SK-N-SH treated with all-trans-retinoic acid at 6 μM for 48 hours (cell line): ENCODE data around the gene MED29.
A peak's percentile ranks its signal among the peaks of the same experiment; 100 is the strongest.

Experiments used
- ATAC-seq: fragments of 200-7000 bp; cut with Tn5 transposase; 3 replicates; pipeline ENCODE4 v1.9.1; 2020; ENCODE audit warnings: mild to moderate bottlenecking, moderate library complexity
- ARNTL ChIP-seq: fragments of 450-650 bp; formaldehyde crosslinking; IDR thresholded peaks from 2 replicates; pipeline ENCODE4 v1.5.0; 2020; ENCODE audit warnings: low read depth, mild to moderate bottlenecking, moderate library complexity, borderline replicate concordance
- BACH2 ChIP-seq: fragments of 250-450 bp; sonication (Bioruptor Pico); IDR thresholded peaks from 2 replicates; pipeline ENCODE4 v1.9.0; 2021; ENCODE audit warnings: mild to moderate bottlenecking, borderline replicate concordance
- CSDC2 ChIP-seq: fragments of 250-450 bp; sonication (Bioruptor Pico); IDR thresholded peaks from 2 replicates; pipeline ENCODE4 v1.5.0; 2020; ENCODE audit warnings: mild to moderate bottlenecking, moderate library complexity
- ESRRG ChIP-seq: fragments of 250-450 bp; sonication (Bioruptor Pico); IDR thresholded peaks from 2 replicates; pipeline ENCODE4 v1.6.1; 2021; ENCODE audit warnings: mild to moderate bottlenecking
- GLIS3 ChIP-seq: fragments of 250-450 bp; sonication (Bioruptor Pico); IDR thresholded peaks from 2 replicates; pipeline ENCODE4 v1.5.0; 2020; ENCODE audit warnings: mild to moderate bottlenecking, moderate library complexity
- ISL1 ChIP-seq: fragments of 250-450 bp; sonication (Bioruptor Pico); IDR thresholded peaks from 2 replicates; pipeline ENCODE4 v2.1.2; 2022; ENCODE audit warnings: mild to moderate bottlenecking, moderate library complexity
- OSR1 ChIP-seq: fragments of 250-450 bp; sonication (Bioruptor Pico); IDR thresholded peaks from 2 replicates; pipeline ENCODE4 v1.8.0; 2022; ENCODE audit warnings: moderate library complexity, mild to moderate bottlenecking, inconsistent platforms
- PPARA ChIP-seq: fragments of 250-450 bp; sonication (Bioruptor Pico); IDR thresholded peaks from 2 replicates; pipeline ENCODE4 v1.5.0; 2020; ENCODE audit warnings: mild to moderate bottlenecking, borderline replicate concordance
- RARB ChIP-seq: fragments of 250-450 bp; sonication (Bioruptor Pico); IDR thresholded peaks from 2 replicates; pipeline ENCODE4 v1.8.0; 2021; ENCODE audit warnings: mild to moderate bottlenecking, moderate library complexity
- SNAI2 ChIP-seq: fragments of 250-450 bp; sonication (Bioruptor Pico); IDR thresholded peaks from 2 replicates; pipeline ENCODE4 v1.5.0; 2020; ENCODE audit warnings: mild to moderate bottlenecking, moderate library complexity
- TCF4 ChIP-seq: fragments of 250-450 bp; sonication (Bioruptor Pico); IDR thresholded peaks from 2 replicates; pipeline ENCODE4 v1.8.0; 2021; ENCODE audit warnings: mild to moderate bottlenecking, moderate library complexity, borderline replicate concordance
- TOX ChIP-seq: fragments of 250-450 bp; sonication (Bioruptor Pico); IDR thresholded peaks from 2 replicates; pipeline ENCODE4 v1.8.0; 2021; ENCODE audit warnings: mild to moderate bottlenecking, moderate library complexity, borderline replicate concordance
- ZFP3 ChIP-seq: fragments of 250-450 bp; sonication (Bioruptor Pico); IDR thresholded peaks from 2 replicates; pipeline ENCODE4 v1.5.0; 2020; ENCODE audit warnings: mild to moderate bottlenecking, moderate library complexity
- ZFP30 ChIP-seq: fragments of 450-650 bp; formaldehyde crosslinking; IDR thresholded peaks from 2 replicates; pipeline ENCODE4 v1.5.0; 2022; ENCODE audit warnings: mild to moderate bottlenecking, moderate library complexity
- ZNF565 ChIP-seq: fragments of 450-650 bp; formaldehyde crosslinking; conservative IDR thresholded peaks from 2 replicates; pipeline ENCODE4 v1.5.0; 2020; ENCODE audit warnings: low read depth, mild to moderate bottlenecking, moderate library complexity
- ZNF70 ChIP-seq: fragments of 450-650 bp; formaldehyde crosslinking; IDR thresholded peaks from 2 replicates; pipeline ENCODE4 v1.5.0; 2020; ENCODE audit warnings: mild to moderate bottlenecking, moderate library complexity
- ZNF8 ChIP-seq: fragments of 450-650 bp; formaldehyde crosslinking; IDR thresholded peaks from 2 replicates; pipeline ENCODE4 v1.5.0; 2020; ENCODE audit warnings: mild to moderate bottlenecking, moderate library complexity
- TF ChIP-seq, protein P1 (sequence below): fragments of 250-450 bp; sonication (Bioruptor Pico); IDR thresholded peaks from 2 replicates; pipeline ENCODE4 v1.5.0; 2020; ENCODE audit warnings: mild to moderate bottlenecking, moderate library complexity
- TF ChIP-seq, protein P2 (sequence below): fragments of 250-450 bp; sonication (Bioruptor Pico); IDR thresholded peaks from 2 replicates; pipeline ENCODE4 v1.5.1; 2021; ENCODE audit warnings: mild to moderate bottlenecking, moderate library complexity
- TF ChIP-seq, protein P3 (sequence below): fragments of 250-450 bp; sonication (Bioruptor Pico); IDR thresholded peaks from 2 replicates; pipeline ENCODE4 v1.8.0; 2020; ENCODE audit warnings: mild to moderate bottlenecking, moderate library complexity, borderline replicate concordance
- TF ChIP-seq, protein P4 (sequence below): fragments of 250-450 bp; sonication (Bioruptor Pico); IDR thresholded peaks from 2 replicates; pipeline ENCODE4 v1.8.0; 2021; ENCODE audit warnings: low read depth, mild to moderate bottlenecking, moderate library complexity, borderline replicate concordance

Gene MED29

DNA sequence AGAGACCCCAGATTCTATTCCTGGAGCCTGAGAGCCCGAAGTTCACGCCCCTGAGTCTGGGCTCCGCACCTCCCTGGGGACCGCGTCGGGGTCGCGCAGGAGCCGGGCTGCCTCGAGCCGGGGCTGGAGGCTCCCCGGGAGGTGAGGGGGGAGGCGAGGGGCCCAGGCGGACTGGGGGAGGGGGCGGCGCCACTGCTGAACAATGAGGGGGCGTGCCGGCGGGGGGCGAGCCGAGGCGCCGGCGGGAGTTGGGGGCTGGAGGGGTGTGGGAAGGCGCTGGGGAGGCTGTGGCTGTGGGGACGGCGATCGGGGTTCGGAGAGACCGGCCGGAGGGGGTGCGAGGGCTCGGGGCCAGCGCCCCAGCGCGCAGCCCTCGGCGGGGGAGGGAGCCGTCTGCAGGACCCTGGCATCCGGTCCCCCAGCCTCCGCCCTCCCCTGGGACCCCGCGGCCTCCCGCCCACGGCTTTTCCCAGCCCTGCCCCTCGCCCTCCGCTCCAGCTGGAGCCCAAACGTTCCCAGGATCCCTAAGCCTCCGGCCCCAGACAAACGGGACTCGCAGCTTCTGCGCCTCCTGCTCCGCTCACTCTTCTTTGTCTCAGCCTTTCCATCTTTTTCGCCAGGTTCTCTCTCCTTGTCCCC lies 22.2 kb downstream of the MED29 start:
- TF ChIP-seq, protein P1, sequence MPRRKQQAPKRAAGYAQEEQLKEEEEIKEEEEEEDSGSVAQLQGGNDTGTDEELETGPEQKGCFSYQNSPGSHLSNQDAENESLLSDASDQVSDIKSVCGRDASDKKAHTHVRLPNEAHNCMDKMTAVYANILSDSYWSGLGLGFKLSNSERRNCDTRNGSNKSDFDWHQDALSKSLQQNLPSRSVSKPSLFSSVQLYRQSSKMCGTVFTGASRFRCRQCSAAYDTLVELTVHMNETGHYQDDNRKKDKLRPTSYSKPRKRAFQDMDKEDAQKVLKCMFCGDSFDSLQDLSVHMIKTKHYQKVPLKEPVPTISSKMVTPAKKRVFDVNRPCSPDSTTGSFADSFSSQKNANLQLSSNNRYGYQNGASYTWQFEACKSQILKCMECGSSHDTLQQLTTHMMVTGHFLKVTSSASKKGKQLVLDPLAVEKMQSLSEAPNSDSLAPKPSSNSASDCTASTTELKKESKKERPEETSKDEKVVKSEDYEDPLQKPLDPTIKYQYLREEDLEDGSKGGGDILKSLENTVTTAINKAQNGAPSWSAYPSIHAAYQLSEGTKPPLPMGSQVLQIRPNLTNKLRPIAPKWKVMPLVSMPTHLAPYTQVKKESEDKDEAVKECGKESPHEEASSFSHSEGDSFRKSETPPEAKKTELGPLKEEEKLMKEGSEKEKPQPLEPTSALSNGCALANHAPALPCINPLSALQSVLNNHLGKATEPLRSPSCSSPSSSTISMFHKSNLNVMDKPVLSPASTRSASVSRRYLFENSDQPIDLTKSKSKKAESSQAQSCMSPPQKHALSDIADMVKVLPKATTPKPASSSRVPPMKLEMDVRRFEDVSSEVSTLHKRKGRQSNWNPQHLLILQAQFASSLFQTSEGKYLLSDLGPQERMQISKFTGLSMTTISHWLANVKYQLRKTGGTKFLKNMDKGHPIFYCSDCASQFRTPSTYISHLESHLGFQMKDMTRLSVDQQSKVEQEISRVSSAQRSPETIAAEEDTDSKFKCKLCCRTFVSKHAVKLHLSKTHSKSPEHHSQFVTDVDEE (CRISPR knock-in tag) = no peak
- TF ChIP-seq, protein P2, sequence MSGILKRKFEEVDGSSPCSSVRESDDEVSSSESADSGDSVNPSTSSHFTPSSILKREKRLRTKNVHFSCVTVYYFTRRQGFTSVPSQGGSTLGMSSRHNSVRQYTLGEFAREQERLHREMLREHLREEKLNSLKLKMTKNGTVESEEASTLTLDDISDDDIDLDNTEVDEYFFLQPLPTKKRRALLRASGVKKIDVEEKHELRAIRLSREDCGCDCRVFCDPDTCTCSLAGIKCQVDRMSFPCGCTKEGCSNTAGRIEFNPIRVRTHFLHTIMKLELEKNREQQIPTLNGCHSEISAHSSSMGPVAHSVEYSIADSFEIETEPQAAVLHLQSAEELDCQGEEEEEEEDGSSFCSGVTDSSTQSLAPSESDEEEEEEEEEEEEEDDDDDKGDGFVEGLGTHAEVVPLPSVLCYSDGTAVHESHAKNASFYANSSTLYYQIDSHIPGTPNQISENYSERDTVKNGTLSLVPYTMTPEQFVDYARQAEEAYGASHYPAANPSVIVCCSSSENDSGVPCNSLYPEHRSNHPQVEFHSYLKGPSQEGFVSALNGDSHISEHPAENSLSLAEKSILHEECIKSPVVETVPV (CRISPR knock-in tag) = no peak
- TF ChIP-seq RARB (CRISPR knock-in tag) (no peak), GLIS3 (no peak), SNAI2 (CRISPR knock-in tag) (no peak), OSR1 (no peak), ARNTL (CRISPR knock-in tag) (no peak), ZFP30 (no peak), ISL1 (no peak), ZFP3 (no peak), ZNF565 (CRISPR knock-in tag) (no peak), CSDC2 (CRISPR knock-in tag) (no peak), ZNF8 (CRISPR knock-in tag) (no peak), ZNF70 (no peak), TCF4 (CRISPR knock-in tag) (no peak), BACH2 (CRISPR knock-in tag) (no peak), PPARA (CRISPR knock-in tag) (no peak), TOX (CRISPR knock-in tag) (no peak)
- TF ChIP-seq, protein P3, sequence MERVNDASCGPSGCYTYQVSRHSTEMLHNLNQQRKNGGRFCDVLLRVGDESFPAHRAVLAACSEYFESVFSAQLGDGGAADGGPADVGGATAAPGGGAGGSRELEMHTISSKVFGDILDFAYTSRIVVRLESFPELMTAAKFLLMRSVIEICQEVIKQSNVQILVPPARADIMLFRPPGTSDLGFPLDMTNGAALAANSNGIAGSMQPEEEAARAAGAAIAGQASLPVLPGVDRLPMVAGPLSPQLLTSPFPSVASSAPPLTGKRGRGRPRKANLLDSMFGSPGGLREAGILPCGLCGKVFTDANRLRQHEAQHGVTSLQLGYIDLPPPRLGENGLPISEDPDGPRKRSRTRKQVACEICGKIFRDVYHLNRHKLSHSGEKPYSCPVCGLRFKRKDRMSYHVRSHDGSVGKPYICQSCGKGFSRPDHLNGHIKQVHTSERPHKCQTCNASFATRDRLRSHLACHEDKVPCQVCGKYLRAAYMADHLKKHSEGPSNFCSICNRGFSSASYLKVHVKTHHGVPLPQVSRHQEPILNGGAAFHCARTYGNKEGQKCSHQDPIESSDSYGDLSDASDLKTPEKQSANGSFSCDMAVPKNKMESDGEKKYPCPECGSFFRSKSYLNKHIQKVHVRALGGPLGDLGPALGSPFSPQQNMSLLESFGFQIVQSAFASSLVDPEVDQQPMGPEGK (CRISPR knock-in tag) = no peak
- TF ChIP-seq, protein P4, sequence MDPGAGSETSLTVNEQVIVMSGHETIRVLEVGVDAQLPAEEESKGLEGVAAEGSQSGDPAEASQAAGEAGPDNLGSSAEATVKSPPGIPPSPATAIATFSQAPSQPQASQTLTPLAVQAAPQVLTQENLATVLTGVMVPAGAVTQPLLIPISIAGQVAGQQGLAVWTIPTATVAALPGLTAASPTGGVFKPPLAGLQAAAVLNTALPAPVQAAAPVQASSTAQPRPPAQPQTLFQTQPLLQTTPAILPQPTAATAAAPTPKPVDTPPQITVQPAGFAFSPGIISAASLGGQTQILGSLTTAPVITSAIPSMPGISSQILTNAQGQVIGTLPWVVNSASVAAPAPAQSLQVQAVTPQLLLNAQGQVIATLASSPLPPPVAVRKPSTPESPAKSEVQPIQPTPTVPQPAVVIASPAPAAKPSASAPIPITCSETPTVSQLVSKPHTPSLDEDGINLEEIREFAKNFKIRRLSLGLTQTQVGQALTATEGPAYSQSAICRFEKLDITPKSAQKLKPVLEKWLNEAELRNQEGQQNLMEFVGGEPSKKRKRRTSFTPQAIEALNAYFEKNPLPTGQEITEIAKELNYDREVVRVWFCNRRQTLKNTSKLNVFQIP (CRISPR knock-in tag) = no peak
- ATAC-seq = peak; percentile 0

DNA sequence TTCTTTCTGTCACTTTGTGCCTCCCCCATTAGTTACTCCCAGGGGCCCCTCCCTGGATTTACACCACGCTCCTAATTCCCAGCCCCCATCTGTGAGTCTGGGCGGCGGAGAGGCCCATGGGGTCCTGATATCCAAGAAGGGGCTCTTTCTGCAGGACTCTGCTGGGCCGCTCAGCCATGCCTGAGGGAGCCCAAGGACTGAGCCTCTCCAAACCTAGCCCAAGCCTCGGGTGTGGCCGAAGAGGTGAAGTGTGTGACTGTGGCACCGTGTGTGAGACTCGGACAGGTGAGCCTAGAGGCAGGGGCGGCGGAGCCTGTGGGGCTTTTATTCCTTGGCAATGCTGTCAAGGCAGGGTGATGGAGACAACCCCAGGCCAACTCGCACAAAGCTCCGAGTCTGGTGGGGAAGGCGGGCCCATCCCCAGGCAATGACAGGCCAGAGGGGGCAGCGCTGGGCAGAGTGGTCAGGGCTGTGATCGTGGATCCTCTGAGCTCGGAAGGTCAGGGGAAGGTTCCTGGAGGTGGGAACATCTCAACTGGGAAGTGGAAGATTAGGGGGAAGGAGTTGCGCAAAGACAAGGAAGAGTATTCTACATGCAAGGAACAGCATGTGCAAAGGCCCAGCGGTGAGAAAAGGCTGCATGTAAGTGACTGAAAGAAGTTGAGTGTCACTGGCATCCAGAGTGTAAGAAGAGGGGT lies 22.9 kb downstream of the MED29 start:
- ATAC-seq = no peak
- TF ChIP-seq ISL1 (no peak), SNAI2 (CRISPR knock-in tag) (no peak), OSR1 (no peak), ZNF70 (no peak), GLIS3 (no peak), ZNF565 (CRISPR knock-in tag) (no peak), TOX (CRISPR knock-in tag) (no peak), RARB (CRISPR knock-in tag) (no peak), ARNTL (CRISPR knock-in tag) (no peak), ZFP30 (no peak), ESRRG (no peak), ZNF8 (CRISPR knock-in tag) (no peak), ZFP3 (no peak)
- TF ChIP-seq, protein P1 (CRISPR knock-in tag) = no peak
- TF ChIP-seq, all 23 proteins: peak for 0
